DND-41 (cell line): Measurements from ENCODE around the gene NUP210L.
A peak's percentile ranks its signal among the peaks of the same experiment; 100 is the strongest.

ENCODE experiments used
- ATAC-seq: fragments of 200-7000 bp; cut with Tn5 transposase; 3 replicates; pipeline ENCODE4 v1.9.1; 2021; ENCODE audit warnings: low read depth; ENCODE audit not compliant: insufficient read depth
- DNase-seq: peaks from one replicate; pipeline ENCODE4 v3.0.0-alpha.2; 2020
- H2AFZ ChIP-seq: 2 replicates; pipeline ENCODE4 v1.6.0; 2012; ENCODE audit warnings: low read depth, low read length
- H3K27ac ChIP-seq: 2 replicates; pipeline ENCODE4 v1.5.1; 2012; ENCODE audit warnings: low read length, inconsistent platforms
- H3K27me3 ChIP-seq: fragments of 200-600 bp; sonication (generic); 2 replicates; pipeline ENCODE4 v1.6.0; 2012; ENCODE audit warnings: low read length, mild to moderate bottlenecking, inconsistent platforms; ENCODE audit not compliant: insufficient read depth, poor library complexity
- H3K36me3 ChIP-seq: 2 replicates; pipeline ENCODE4 v1.5.1; 2012; ENCODE audit warnings: low read length, inconsistent platforms; ENCODE audit not compliant: insufficient read depth
- H3K4me1 ChIP-seq: 2 replicates; pipeline ENCODE4 v1.5.1; 2012; ENCODE audit warnings: mild to moderate bottlenecking, low read length; ENCODE audit not compliant: insufficient read depth
- H3K4me2 ChIP-seq: 2 replicates; pipeline ENCODE4 v1.6.0; 2012; ENCODE audit warnings: mild to moderate bottlenecking, moderate library complexity, low read length, inconsistent platforms; ENCODE audit not compliant: insufficient read depth
- H3K4me3 ChIP-seq, 2 experiments: fragments of 200-600 bp in 1 of 2; shearing (Covaris generic) in 1 of 2; 2 replicates each; pipeline ENCODE4 v1.5.1; 2012 to 2016; ENCODE audit warnings: inconsistent platforms in 2 of 2, low read length in 2 of 2, mild to moderate bottlenecking in 2 of 2, low read depth in 1 of 2, moderate library complexity in 1 of 2
- H3K79me2 ChIP-seq: 2 replicates; pipeline ENCODE4 v1.6.0; 2012; ENCODE audit warnings: low read length, inconsistent platforms; ENCODE audit not compliant: insufficient read depth
- H3K9ac ChIP-seq: 2 replicates; pipeline ENCODE4 v1.6.0; 2012; ENCODE audit warnings: low read depth, mild to moderate bottlenecking, inconsistent platforms, low read length, moderate library complexity
- H3K9me3 ChIP-seq: 2 replicates; pipeline ENCODE4 v1.5.1; 2012; ENCODE audit warnings: low read length, moderate library complexity, mild to moderate bottlenecking, inconsistent platforms; ENCODE audit not compliant: insufficient read depth, severe bottlenecking
- H4K20me1 ChIP-seq: 2 replicates; pipeline ENCODE4 v1.6.0; 2012; ENCODE audit warnings: low read length; ENCODE audit not compliant: insufficient read depth
- EZH2 ChIP-seq: IDR thresholded peaks from 3 replicates; pipeline ENCODE4 v1.6.1; 2012; ENCODE audit warnings: borderline replicate concordance, low read depth, mild to moderate bottlenecking, moderate library complexity, low read length, inconsistent platforms; ENCODE audit not compliant: severe bottlenecking
- TF ChIP-seq, protein P1 (sequence below): IDR thresholded peaks from 2 replicates; pipeline ENCODE4 v1.5.1; 2012; ENCODE audit warnings: borderline replicate concordance, low read length, moderate library complexity, mild to moderate bottlenecking; ENCODE audit not compliant: poor library complexity, severe bottlenecking; ENCODE audit errors: extremely low read depth

Gene NUP210L

DNA sequence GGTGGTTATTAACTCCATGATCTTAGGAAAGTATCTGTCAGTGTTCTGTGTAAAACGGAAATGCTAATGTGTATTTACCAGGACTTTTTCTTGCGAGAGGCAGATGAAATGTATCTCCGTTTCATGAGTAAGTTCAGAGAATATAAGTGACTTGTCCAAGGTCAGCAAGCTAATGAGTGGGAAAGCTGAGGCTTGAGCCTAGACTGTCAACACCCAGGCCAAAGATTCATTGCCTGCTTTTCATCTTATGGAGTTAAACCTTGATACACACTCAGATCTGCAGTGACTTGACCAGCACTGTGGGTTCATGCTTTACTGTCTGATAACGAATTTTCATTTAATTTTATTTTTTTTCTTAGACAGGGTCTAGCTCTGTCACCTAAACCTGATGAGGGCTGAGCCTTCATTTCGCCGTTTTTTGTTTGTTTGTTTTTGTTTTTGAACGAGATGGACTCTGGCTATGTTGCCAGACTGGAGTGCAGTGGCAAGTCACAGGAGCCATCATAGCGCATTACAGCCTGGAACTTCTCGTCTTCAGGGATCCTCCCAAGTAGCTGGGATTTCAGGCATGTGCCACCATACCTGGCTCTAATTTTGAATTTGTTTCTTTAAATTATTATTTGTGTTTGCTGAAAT is 176.5 kb downstream of the NUP210L start:
- ATAC-seq, result no peak
- peak overlapping the region; percentile 96 for H2AFZ ChIP-seq
- H3K9me3 ChIP-seq, result no peaks in the 10 kb centered on the region
- H3K36me3 ChIP-seq, result peaks cover 28% of the 10 kb centered on the region
- no peak for TF ChIP-seq EZH2
- TF ChIP-seq, protein P1, sequence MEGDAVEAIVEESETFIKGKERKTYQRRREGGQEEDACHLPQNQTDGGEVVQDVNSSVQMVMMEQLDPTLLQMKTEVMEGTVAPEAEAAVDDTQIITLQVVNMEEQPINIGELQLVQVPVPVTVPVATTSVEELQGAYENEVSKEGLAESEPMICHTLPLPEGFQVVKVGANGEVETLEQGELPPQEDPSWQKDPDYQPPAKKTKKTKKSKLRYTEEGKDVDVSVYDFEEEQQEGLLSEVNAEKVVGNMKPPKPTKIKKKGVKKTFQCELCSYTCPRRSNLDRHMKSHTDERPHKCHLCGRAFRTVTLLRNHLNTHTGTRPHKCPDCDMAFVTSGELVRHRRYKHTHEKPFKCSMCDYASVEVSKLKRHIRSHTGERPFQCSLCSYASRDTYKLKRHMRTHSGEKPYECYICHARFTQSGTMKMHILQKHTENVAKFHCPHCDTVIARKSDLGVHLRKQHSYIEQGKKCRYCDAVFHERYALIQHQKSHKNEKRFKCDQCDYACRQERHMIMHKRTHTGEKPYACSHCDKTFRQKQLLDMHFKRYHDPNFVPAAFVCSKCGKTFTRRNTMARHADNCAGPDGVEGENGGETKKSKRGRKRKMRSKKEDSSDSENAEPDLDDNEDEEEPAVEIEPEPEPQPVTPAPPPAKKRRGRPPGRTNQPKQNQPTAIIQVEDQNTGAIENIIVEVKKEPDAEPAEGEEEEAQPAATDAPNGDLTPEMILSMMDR, result no peak
- H3K9ac ChIP-seq, result peak overlapping the region; percentile 84
- peak overlapping the region; percentile 88 for H3K4me2 ChIP-seq
- H4K20me1 ChIP-seq, result 0 out of 2 replicates have a peak, but pooled peaks cover 3% of the 10 kb centered on the region
- peaks cover 35% of the 10 kb centered on the region for H3K4me1 ChIP-seq
- no peaks in the 10 kb centered on the region for H3K27me3 ChIP-seq
- peak overlapping the region; percentile 81 for H3K27ac ChIP-seq
- H3K4me3 ChIP-seq, result peak overlapping the region; percentile 53 to 86
- DNase-seq, result no peak
- peaks cover 29% of the 10 kb centered on the region for H3K79me2 ChIP-seq

DNA sequence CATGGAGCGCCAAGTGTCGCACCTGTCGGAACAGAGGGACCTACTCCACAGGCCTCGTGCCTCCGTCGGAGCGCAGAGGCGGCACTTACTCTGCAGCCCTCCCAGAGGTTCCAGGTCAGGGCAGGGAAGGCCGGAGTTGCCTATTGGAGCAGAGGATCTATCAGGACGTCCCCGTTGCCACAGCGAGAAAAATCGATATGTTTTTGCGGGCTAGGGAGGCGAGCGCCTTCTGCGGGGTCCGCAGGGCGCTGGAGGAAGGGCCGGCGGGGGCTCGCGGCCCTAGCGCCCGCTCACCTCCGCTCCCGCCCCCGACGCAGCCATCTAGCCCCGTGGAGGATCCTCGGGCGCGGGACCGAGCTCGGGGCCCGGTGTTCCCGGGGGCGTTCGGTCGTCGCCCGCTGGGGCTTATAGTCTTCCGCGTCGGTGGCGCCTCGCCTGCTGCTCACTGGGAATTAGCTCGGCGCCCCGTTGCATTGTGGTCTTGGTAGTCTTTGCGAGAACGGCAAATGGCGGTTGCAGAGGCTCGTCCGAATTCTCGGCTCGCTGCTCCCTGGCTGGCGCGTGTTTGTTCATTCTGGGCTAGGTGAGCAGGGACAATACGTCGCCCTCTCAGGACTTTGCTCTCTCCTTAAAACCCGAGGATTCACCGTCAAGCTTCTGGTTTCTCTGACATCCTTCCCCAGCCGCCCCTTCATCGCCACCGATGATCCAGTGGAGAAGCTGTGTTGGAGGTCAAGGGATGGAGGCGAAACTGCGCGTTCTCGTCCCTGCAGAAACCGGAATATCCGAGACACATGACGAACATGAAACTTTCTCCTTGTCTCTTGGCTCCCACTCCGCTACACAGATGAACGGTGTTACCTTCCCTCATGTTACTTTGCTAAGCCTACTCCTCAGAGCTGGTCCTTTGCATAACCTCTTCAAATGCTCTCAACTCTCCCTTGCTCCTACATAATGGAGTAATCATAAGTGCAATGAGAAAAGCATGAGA is 177.3 kb downstream of the NUP210L start, which contains the start of gene JTB:
Gene JTB, minus strand, starts transcription at position 425 of the 991 bp plus-strand sequence. Its CDS starts 422 bp downstream, at position 3.
- DNase-seq (peak; percentile 86), ATAC-seq (peak; percentile 93)
- peak within 1 kb of the TSS; percentile 53 to 86 for H3K4me3 ChIP-seq
- H3K27me3 ChIP-seq, result no peaks in the 10 kb centered on the region
- peaks cover 29% of the 10 kb centered on the region for H3K79me2 ChIP-seq
- peak within 1 kb of the TSS; percentile 88 for H3K4me2 ChIP-seq
- no peaks in the 10 kb centered on the region for H3K9me3 ChIP-seq
- H2AFZ ChIP-seq, result peak within 1 kb of the TSS; percentile 96
- H3K4me1 ChIP-seq, result peaks cover 39% of the 10 kb centered on the region
- peaks cover 31% of the 10 kb centered on the region for H3K36me3 ChIP-seq
- H4K20me1 ChIP-seq, result 0 out of 2 replicates have a peak, but pooled peaks cover 3% of the 10 kb centered on the region
- H3K27ac ChIP-seq, result peak within 1 kb of the TSS; percentile 81
- TF ChIP-seq EZH2, result no peak
- TF ChIP-seq, protein P1, result peak; percentile 13
- H3K9ac ChIP-seq, result peak within 1 kb of the TSS; percentile 84

DNA sequence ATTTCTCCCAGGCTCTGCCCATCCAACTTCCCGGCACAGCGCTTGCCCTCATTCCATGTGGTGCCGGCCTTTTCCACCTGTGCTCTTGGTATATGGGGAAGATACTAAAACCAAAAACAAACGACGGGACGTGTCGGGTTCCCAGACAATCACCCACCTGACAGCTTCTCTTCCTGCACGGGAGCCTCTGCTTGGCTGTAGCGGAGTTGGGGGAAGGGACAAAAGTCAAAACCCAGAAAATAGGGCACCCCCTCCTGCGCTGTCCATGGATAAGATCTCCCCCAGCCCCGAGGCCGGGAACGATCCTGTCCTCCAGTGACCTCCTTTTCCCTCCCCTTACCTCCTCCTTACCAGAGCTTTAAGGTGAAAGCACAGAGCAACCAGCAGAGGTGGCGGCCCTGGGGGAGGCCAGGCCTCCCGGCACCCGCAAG is 178.0 kb downstream of the NUP210L start:
- DNase-seq, result no peak
- peak overlapping the region; percentile 88 for H3K4me2 ChIP-seq
- H3K27me3 ChIP-seq, result no peaks in the 10 kb centered on the region
- H2AFZ ChIP-seq, result peak overlapping the region; percentile 96
- no peak for TF ChIP-seq EZH2
- TF ChIP-seq, protein P1, result no peak
- H3K9ac ChIP-seq, result peak overlapping the region; percentile 84
- no peak for ATAC-seq
- H3K4me3 ChIP-seq, result peak overlapping the region; percentile 53 to 86
- 0 out of 2 replicates have a peak, but pooled peaks cover 3% of the 10 kb centered on the region for H4K20me1 ChIP-seq
- no peaks in the 10 kb centered on the region for H3K9me3 ChIP-seq
- H3K79me2 ChIP-seq, result peaks cover 29% of the 10 kb centered on the region
- H3K4me1 ChIP-seq, result peaks cover 46% of the 10 kb centered on the region
- H3K36me3 ChIP-seq, result peaks cover 31% of the 10 kb centered on the region
- H3K27ac ChIP-seq, result peak overlapping the region; percentile 81
